Measurements from ENCODE around the gene TMEM135. TPM values are rescaled to one million over a fixed set of nuclear protein-coding genes. Genes with fewer than 3 reads are reported as not detected.
A peak's percentile ranks its signal among the peaks of the same experiment; 100 is the strongest.

Gene TMEM135
- total RNA-seq, 5 donors from 2014 or later (not counting 1 experiment from before 2014, with no cell fraction given), result 6.3 to 20.8 (median 12.7) TPM

- ATAC-seq (replicated peaks in 1 of 4), result no peak
- no peak overlapping the region for H3K27ac Mint-ChIP-seq
- H3K36me3 Mint-ChIP-seq, result no peaks in the 10 kb centered on the region
- H3K9me3 Mint-ChIP-seq, result peaks cover 3 to 28% (median 14%) of the 10 kb centered on the region in 3 donors
- Histone ChIP-seq H3K27ac (ENCODE audit: low read length) (no peak overlapping the region), H3K27me3 (replicated peaks in 1 of 2; ENCODE audit: control insufficient read depth in 2 of 2, extremely low read depth in 1 of 2, insufficient read depth in 2 of 2, low read length in 1 of 2) (no peaks in the 10 kb centered on the region), H3K4me3 (ENCODE audit: control insufficient read depth in 1 of 2, extremely low read depth in 1 of 2, low read length in 1 of 2) (no peak overlapping the region), H3K9me3 (peaks cover 5% of the 10 kb centered on the region), H3K4me1 (ENCODE audit: control insufficient read depth in 1 of 2, extremely low read depth in 1 of 2, insufficient read depth in 2 of 2, low read length in 2 of 2) (no peaks in the 10 kb centered on the region), H3K36me3 (ENCODE audit: control insufficient read depth in 2 of 2, extremely low read depth in 1 of 2, insufficient read depth in 1 of 2, low read length in 1 of 2) (no peaks in the 10 kb centered on the region)
- no peak for DNase-seq
- ChIA-PET CTCF (no interaction called here), POLR2A (no interaction called here)
- WGBS (ENCODE audit: insufficient coverage), result no CpG with 5 or more reads among the region's 3 CpGs
- H3K27me3 Mint-ChIP-seq, result no peaks in the 10 kb centered on the region
- H3K4me3 Mint-ChIP-seq, result no peak overlapping the region
- no peaks in the 10 kb centered on the region for H3K4me1 Mint-ChIP-seq
Measured at GRCh38 chr11:87338046-87338639, 300.4 kb downstream of the TMEM135 start.

- POLR2A ChIA-PET, result no interaction called here
- H3K9me3 ChIP-seq, result peaks cover 5% of the 10 kb centered on the region
- DNase-seq (no peak), ATAC-seq (replicated peaks in 1 of 4) (no peak)
- no peaks in the 10 kb centered on the region for H3K4me1 Mint-ChIP-seq
- H3K27ac Mint-ChIP-seq, result no peak overlapping the region
- H3K27me3 ChIP-seq (replicated peaks in 1 of 2; ENCODE audit: control insufficient read depth in 2 of 2, extremely low read depth in 1 of 2, insufficient read depth in 2 of 2, low read length in 1 of 2), result no peaks in the 10 kb centered on the region
- H3K36me3 Mint-ChIP-seq, result no peaks in the 10 kb centered on the region
- no peak overlapping the region for H3K4me3 ChIP-seq (ENCODE audit: control insufficient read depth in 1 of 2, extremely low read depth in 1 of 2, low read length in 1 of 2)
- H3K27me3 Mint-ChIP-seq, result no peaks in the 10 kb centered on the region
- no peak overlapping the region for H3K27ac ChIP-seq (ENCODE audit: low read length)
- no peaks in the 10 kb centered on the region for H3K4me1 ChIP-seq (ENCODE audit: control insufficient read depth in 1 of 2, extremely low read depth in 1 of 2, insufficient read depth in 2 of 2, low read length in 2 of 2)
- peaks cover 3 to 28% (median 14%) of the 10 kb centered on the region in 3 donors for H3K9me3 Mint-ChIP-seq
- CTCF ChIA-PET, result no interaction called here
- WGBS (ENCODE audit: insufficient coverage), result 83% methylated on average over 2 of the region's 5 CpGs
- no peak overlapping the region for H3K4me3 Mint-ChIP-seq
- H3K36me3 ChIP-seq (ENCODE audit: control insufficient read depth in 2 of 2, extremely low read depth in 1 of 2, insufficient read depth in 1 of 2, low read length in 1 of 2), result no peaks in the 10 kb centered on the region
Measured at GRCh38 chr11:87339416-87339815, 301.7 kb downstream of the TMEM135 start.

- Histone ChIP-seq H3K27me3 (replicated peaks in 1 of 2; ENCODE audit: control insufficient read depth in 2 of 2, extremely low read depth in 1 of 2, insufficient read depth in 2 of 2, low read length in 1 of 2) (no peaks in the 10 kb centered on the region), H3K27ac (ENCODE audit: low read length) (no peak overlapping the region), H3K4me3 (ENCODE audit: control insufficient read depth in 1 of 2, extremely low read depth in 1 of 2, low read length in 1 of 2) (no peak overlapping the region), H3K4me1 (ENCODE audit: control insufficient read depth in 1 of 2, extremely low read depth in 1 of 2, insufficient read depth in 2 of 2, low read length in 2 of 2) (no peaks in the 10 kb centered on the region), H3K9me3 (no peaks in the 10 kb centered on the region), H3K36me3 (ENCODE audit: control insufficient read depth in 2 of 2, extremely low read depth in 1 of 2, insufficient read depth in 1 of 2, low read length in 1 of 2) (no peaks in the 10 kb centered on the region)
- WGBS (ENCODE audit: insufficient coverage), result no CpG with 5 or more reads among the region's 2 CpGs
- H3K27ac Mint-ChIP-seq, result no peak overlapping the region
- H3K36me3 Mint-ChIP-seq, result no peaks in the 10 kb centered on the region
- ATAC-seq (replicated peaks in 1 of 4) (no peak), DNase-seq (no peak)
- no peak overlapping the region for H3K4me3 Mint-ChIP-seq
- ChIA-PET CTCF (no interaction called here), POLR2A (no interaction called here)
- H3K27me3 Mint-ChIP-seq, result peaks cover 5 to 7% of the 10 kb centered on the region in 2 donors
- H3K9me3 Mint-ChIP-seq, result no peaks in the 10 kb centered on the region
- H3K4me1 Mint-ChIP-seq, result peaks cover under 1 to 2% (median 1%) of the 10 kb centered on the region in 3 donors
Measured at GRCh38 chr11:87347441-87347840, 309.7 kb downstream of the TMEM135 start.

DNA sequence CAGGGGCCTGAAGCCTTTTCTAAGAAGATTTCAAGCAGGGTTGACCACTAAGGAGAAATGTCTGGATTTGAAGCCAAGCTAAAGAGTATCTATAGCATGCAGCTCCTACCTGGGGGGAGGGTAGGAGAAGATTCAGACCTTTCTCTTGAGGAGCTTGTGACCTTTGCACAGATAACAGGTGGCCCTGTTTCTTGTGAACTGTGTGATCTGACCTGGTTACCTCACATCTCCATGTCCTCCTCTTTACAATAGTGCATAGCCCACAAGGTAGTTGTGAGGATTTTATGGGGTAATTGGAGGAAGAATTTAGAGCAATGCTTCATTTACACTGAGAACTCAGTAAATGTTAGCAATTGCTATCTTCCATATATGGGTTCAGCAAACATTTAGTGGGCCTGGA, 310.1 kb downstream of the TMEM135 start:
- Histone ChIP-seq H3K4me1 (ENCODE audit: control insufficient read depth in 1 of 2, extremely low read depth in 1 of 2, insufficient read depth in 2 of 2, low read length in 2 of 2) (peaks cover 0 to 4% of the 10 kb centered on the region in 2 experiments), H3K27me3 (replicated peaks in 1 of 2; ENCODE audit: control insufficient read depth in 2 of 2, extremely low read depth in 1 of 2, insufficient read depth in 2 of 2, low read length in 1 of 2) (peaks cover 0 to 4% of the 10 kb centered on the region in 2 experiments), H3K27ac (ENCODE audit: low read length) (no peak overlapping the region), H3K9me3 (no peaks in the 10 kb centered on the region), H3K36me3 (ENCODE audit: control insufficient read depth in 2 of 2, extremely low read depth in 1 of 2, insufficient read depth in 1 of 2, low read length in 1 of 2) (no peaks in the 10 kb centered on the region), H3K4me3 (ENCODE audit: control insufficient read depth in 1 of 2, extremely low read depth in 1 of 2, low read length in 1 of 2) (no peak overlapping the region)
- ATAC-seq (replicated peaks in 1 of 4) (no peak), DNase-seq (no peak)
- Mint-ChIP-seq H3K27ac (no peak overlapping the region), H3K36me3 (no peaks in the 10 kb centered on the region), H3K4me1 (peaks cover 4 to 6% (median 5%) of the 10 kb centered on the region in 3 donors), H3K9me3 (no peaks in the 10 kb centered on the region), H3K4me3 (no peak overlapping the region), H3K27me3 (peaks cover 8 to 11% of the 10 kb centered on the region in 2 donors)
- ChIA-PET POLR2A (no interaction called here), CTCF (no interaction called here)

- CTCF ChIA-PET, result interaction anchor here in 1 of 2 donors (0.7 to 2.4 kb wide), 3 partner anchors 70 to 1194 kb away, joined by 4 to 14 read pairs (median 5); no protein-coding TSS in a partner anchor
- Mint-ChIP-seq H3K36me3 (no peaks in the 10 kb centered on the region), H3K4me1 (peaks cover 11 to 16% (median 12%) of the 10 kb centered on the region in 3 donors), H3K4me3 (no peak overlapping the region), H3K27ac (no peak overlapping the region), H3K27me3 (peaks cover 8 to 15% of the 10 kb centered on the region in 2 donors), H3K9me3 (no peaks in the 10 kb centered on the region)
- Histone ChIP-seq H3K27ac (ENCODE audit: low read length) (no peak overlapping the region), H3K4me1 (ENCODE audit: control insufficient read depth in 1 of 2, extremely low read depth in 1 of 2, insufficient read depth in 2 of 2, low read length in 2 of 2) (peaks cover 0 to 8% of the 10 kb centered on the region in 2 experiments), H3K36me3 (ENCODE audit: control insufficient read depth in 2 of 2, extremely low read depth in 1 of 2, insufficient read depth in 1 of 2, low read length in 1 of 2) (no peaks in the 10 kb centered on the region), H3K27me3 (replicated peaks in 1 of 2; ENCODE audit: control insufficient read depth in 2 of 2, extremely low read depth in 1 of 2, insufficient read depth in 2 of 2, low read length in 1 of 2) (peaks cover 0 to 10% of the 10 kb centered on the region in 2 experiments), H3K9me3 (no peaks in the 10 kb centered on the region), H3K4me3 (ENCODE audit: control insufficient read depth in 1 of 2, extremely low read depth in 1 of 2, low read length in 1 of 2) (no peak overlapping the region)
- no CpG with 5 or more reads among the region's 2 CpGs for WGBS (ENCODE audit: insufficient coverage)
- no peak for ATAC-seq (replicated peaks in 1 of 4)
- no peak for DNase-seq
- POLR2A ChIA-PET, result no interaction called here
Measured at GRCh38 chr11:87351676-87352075, 313.9 kb downstream of the TMEM135 start.

DNA sequence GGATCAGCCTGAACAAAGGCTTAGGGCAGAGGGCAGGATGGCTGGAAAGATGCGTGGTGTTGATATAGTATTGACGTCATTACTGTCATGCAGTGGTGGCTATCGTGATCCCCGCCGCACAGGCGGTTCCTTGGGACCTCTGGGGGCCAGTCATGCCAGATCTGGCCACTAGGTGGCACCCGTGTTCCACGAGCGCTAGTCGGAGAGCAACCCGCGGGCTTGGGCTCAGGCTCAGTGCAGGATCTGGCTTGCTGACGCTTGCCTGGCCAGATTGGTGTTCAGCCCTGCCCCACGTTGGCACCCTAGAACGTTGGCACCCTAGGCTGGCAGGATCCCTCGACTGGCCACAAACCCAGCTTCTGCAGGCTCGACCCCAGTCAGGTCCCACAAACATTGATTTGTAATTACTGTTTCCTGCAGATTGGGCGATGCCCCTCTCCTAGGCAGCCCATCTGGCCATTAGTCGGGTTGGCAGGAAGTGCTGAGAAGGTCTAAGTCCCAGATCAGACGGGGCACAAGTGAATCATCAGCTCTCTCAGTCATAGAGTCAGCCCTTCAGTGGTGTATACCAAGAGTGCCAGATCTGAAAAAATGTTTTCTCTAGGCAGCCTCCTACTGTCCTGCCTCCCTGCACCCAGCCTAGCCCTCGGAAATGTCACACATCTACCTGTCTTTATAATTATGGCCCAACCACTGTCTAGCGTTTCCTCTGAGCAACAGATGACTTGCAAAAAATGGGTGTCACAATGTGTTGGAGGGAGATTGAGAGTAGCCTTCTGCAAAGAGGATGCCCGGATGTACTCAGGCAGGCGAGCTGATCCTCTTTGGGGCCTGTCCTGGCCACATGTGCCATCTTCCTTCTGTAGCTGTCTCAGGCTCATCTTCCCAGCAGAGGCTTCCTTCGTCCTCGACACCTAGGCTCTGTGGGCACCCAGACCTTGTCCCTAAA, 315.3 kb downstream of the TMEM135 start:
- H3K9me3 ChIP-seq, result no peaks in the 10 kb centered on the region
- H3K27me3 ChIP-seq (replicated peaks in 1 of 2; ENCODE audit: control insufficient read depth in 2 of 2, extremely low read depth in 1 of 2, insufficient read depth in 2 of 2, low read length in 1 of 2), result peaks cover 0 to 10% of the 10 kb centered on the region in 2 experiments
- H3K4me1 Mint-ChIP-seq, result peaks cover 11 to 16% (median 12%) of the 10 kb centered on the region in 3 donors
- H3K27ac Mint-ChIP-seq, result no peak overlapping the region
- no peaks in the 10 kb centered on the region for H3K9me3 Mint-ChIP-seq
- POLR2A ChIA-PET, result no interaction called here
- H3K27me3 Mint-ChIP-seq, result peaks cover 8 to 15% of the 10 kb centered on the region in 2 donors
- H3K36me3 ChIP-seq (ENCODE audit: control insufficient read depth in 2 of 2, extremely low read depth in 1 of 2, insufficient read depth in 1 of 2, low read length in 1 of 2), result no peaks in the 10 kb centered on the region
- WGBS (ENCODE audit: insufficient coverage), result 16% methylated on average over 24 of the region's 26 CpGs
- H3K4me3 Mint-ChIP-seq, result peak overlapping the region in 1 of 3 donors; percentile 16
- no peak overlapping the region for H3K4me3 ChIP-seq (ENCODE audit: control insufficient read depth in 1 of 2, extremely low read depth in 1 of 2, low read length in 1 of 2)
- peaks cover 0 to 8% of the 10 kb centered on the region in 2 experiments for H3K4me1 ChIP-seq (ENCODE audit: control insufficient read depth in 1 of 2, extremely low read depth in 1 of 2, insufficient read depth in 2 of 2, low read length in 2 of 2)
- DNase-seq (peak; percentile 22 to 84 (median 73)), ATAC-seq (replicated peaks in 1 of 4) (peak; percentile 85 to 89 (median 86))
- H3K27ac ChIP-seq (ENCODE audit: low read length), result no peak overlapping the region
- no peaks in the 10 kb centered on the region for H3K36me3 Mint-ChIP-seq
- CTCF ChIA-PET, result interaction anchor here (0.6 to 2.4 kb wide), 11 partner anchors 33 to 1199 kb away, joined by 3 to 14 read pairs (median 4); no protein-coding TSS in a partner anchor

All from T-cell (primary cell).